Measurements from ENCODE around the gene PTH1R. TPM values are rescaled to one million over a fixed set of nuclear protein-coding genes. Genes with fewer than 3 reads are reported as not detected.
"Not testable (repeated sequence)": the region's sequence is repeated elsewhere in the genome, so short reads cannot be mapped to it uniquely, and the experiment has no call there.

The PTH1R gene
- polyA plus RNA-seq, 3 donors: not detected

DNA sequence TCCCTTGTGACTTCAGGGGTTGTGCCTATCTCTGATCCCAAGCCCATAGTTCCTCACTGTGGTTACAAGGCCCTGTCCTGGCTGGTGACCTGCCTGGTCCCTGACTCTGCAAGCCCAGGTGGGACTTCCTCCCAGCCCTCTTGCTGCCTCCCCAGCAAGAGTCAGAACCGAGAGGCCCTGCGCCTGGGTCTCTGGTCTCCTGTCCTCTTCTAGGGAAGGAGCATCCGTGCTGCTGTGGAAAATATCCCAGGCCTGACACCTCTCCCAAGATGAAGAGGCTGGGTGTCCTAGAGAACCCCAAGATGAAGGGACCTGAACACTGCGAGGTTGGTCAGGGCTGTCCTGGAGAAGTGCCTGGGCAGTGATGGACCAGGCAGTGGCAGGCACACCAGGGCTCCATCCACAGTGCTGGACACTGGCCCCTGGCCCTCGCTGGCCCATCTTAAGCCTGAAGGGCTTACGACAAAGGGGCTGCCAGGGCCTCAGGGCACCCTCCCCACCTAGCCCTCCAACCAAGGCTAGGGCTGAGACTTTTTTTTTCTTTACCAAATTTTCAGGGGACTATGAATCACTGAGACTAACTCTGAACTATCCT, 32.7 kb downstream of the PTH1R start:
- TF ChIP-seq, protein P1, sequence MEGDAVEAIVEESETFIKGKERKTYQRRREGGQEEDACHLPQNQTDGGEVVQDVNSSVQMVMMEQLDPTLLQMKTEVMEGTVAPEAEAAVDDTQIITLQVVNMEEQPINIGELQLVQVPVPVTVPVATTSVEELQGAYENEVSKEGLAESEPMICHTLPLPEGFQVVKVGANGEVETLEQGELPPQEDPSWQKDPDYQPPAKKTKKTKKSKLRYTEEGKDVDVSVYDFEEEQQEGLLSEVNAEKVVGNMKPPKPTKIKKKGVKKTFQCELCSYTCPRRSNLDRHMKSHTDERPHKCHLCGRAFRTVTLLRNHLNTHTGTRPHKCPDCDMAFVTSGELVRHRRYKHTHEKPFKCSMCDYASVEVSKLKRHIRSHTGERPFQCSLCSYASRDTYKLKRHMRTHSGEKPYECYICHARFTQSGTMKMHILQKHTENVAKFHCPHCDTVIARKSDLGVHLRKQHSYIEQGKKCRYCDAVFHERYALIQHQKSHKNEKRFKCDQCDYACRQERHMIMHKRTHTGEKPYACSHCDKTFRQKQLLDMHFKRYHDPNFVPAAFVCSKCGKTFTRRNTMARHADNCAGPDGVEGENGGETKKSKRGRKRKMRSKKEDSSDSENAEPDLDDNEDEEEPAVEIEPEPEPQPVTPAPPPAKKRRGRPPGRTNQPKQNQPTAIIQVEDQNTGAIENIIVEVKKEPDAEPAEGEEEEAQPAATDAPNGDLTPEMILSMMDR (IDR thresholded peaks at IDR 0.05): no peak
- intact Hi-C loops (cut with micrococcal nuclease): no loop called here
- H4K20me1 ChIP-seq (ENCODE audit: insufficient read depth, low read length): no peaks in the 10 kb centered on the region
- no peak overlapping the region for H2AFZ ChIP-seq (ENCODE audit: insufficient read depth, low read depth, low read length, poor library complexity, severe bottlenecking)
- no peak overlapping the region for H3K4me2 ChIP-seq (replicated peaks; ENCODE audit: extremely low read depth, low read length, poor library complexity, severe bottlenecking)
- peaks cover 0 to 3% of the 10 kb centered on the region in 2 donors for H3K27me3 ChIP-seq (ENCODE audit: control insufficient read depth in 2 of 2, insufficient read depth in 2 of 2, low read length in 2 of 2)
- Mint-ChIP-seq H3K4me1 (peaks cover 8% of the 10 kb centered on the region), H3K27ac (no peak overlapping the region), H3K36me3 (peaks cover 6 to 13% of the 10 kb centered on the region in 2 donors), H3K4me3 (no peak overlapping the region), H3K9me3 (peaks cover 0 to 1% (median 0%) of the 10 kb centered on the region in 7 donors), H3K27me3 (ENCODE audit: low read depth in 3 of 3) (peaks cover 0 to 4% (median 2%) of the 10 kb centered on the region in 3 donors)
- H3K9me3 ChIP-seq (replicated peaks in 1 of 2; ENCODE audit: control insufficient read depth in 1 of 2, insufficient read depth in 1 of 2, low read length in 2 of 2): no peaks in the 10 kb centered on the region
- H3K4me3 ChIP-seq (replicated peaks in 1 of 3; ENCODE audit: low read depth in 2 of 3, low read length in 3 of 3): no peak overlapping the region
- H3K4me1 ChIP-seq (ENCODE audit: control insufficient read depth in 1 of 2, insufficient read depth in 2 of 2, low read length in 2 of 2): peaks cover 5 to 12% of the 10 kb centered on the region in 2 donors
- no peak overlapping the region for H3K9ac ChIP-seq (ENCODE audit: insufficient read depth, low read length, poor library complexity, severe bottlenecking)
- H3K27ac ChIP-seq (ENCODE audit: low read depth in 1 of 2, low read length in 2 of 2): no peak overlapping the region
- H3K36me3 ChIP-seq (replicated peaks in 1 of 2; ENCODE audit: control insufficient read depth in 1 of 2, insufficient read depth in 2 of 2, low read length in 2 of 2): peaks cover 0 to 9% of the 10 kb centered on the region in 2 donors
- no peaks in the 10 kb centered on the region for H3K79me2 ChIP-seq (ENCODE audit: insufficient read depth, low read length)
- DNase-seq: no peak
- 88% methylated on average over 6 of the region's 6 CpGs for WGBS (ENCODE audit: insufficient coverage)

DNA sequence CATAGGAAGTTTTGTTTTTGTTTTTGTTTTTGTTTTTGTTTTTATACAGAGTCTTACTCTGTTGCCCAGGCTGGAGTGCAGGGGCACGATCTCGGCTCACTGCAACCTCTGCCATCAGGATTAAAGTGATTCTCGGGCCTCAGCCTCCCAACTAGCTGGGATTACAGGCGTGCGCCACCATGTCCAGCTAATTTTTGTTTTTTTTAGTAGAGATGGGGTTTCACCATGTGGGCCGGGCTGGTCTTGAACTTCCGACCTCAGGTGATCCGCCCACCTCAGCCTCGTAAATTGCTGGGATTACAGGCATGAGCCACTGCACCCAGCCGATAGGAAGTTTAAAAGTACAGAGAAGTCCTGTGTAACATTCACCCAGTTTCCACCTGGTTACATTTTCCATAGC, 33.4 kb downstream of the PTH1R start:
- H3K27ac ChIP-seq (ENCODE audit: low read depth in 1 of 2, low read length in 2 of 2); H3K27ac Mint-ChIP-seq; H3K4me3 ChIP-seq (replicated peaks in 1 of 3; ENCODE audit: low read depth in 2 of 3, low read length in 3 of 3); H3K4me3 Mint-ChIP-seq; H3K9me3 Mint-ChIP-seq; H3K9ac ChIP-seq (ENCODE audit: insufficient read depth, low read length, poor library complexity, severe bottlenecking); H2AFZ ChIP-seq (ENCODE audit: insufficient read depth, low read depth, low read length, poor library complexity, severe bottlenecking); H3K9me3 ChIP-seq (replicated peaks in 1 of 2; ENCODE audit: control insufficient read depth in 1 of 2, insufficient read depth in 1 of 2, low read length in 2 of 2); H4K20me1 ChIP-seq (ENCODE audit: insufficient read depth, low read length); H3K27me3 Mint-ChIP-seq (ENCODE audit: low read depth in 3 of 3); DNase-seq; H3K27me3 ChIP-seq (ENCODE audit: control insufficient read depth in 2 of 2, insufficient read depth in 2 of 2, low read length in 2 of 2); H3K4me2 ChIP-seq (replicated peaks; ENCODE audit: extremely low read depth, low read length, poor library complexity, severe bottlenecking); intact Hi-C loops (cut with micrococcal nuclease); H3K79me2 ChIP-seq (ENCODE audit: insufficient read depth, low read length); H3K4me1 Mint-ChIP-seq: not testable (repeated sequence)
- H3K36me3 Mint-ChIP-seq: peaks cover 13 to 19% of the 10 kb centered on the region in 2 donors
- Histone ChIP-seq H3K36me3 (replicated peaks in 1 of 2; ENCODE audit: control insufficient read depth in 1 of 2, insufficient read depth in 2 of 2, low read length in 2 of 2) (peaks cover 0 to 15% of the 10 kb centered on the region in 2 donors), H3K4me1 (ENCODE audit: control insufficient read depth in 1 of 2, insufficient read depth in 2 of 2, low read length in 2 of 2) (peaks cover 5 to 12% of the 10 kb centered on the region in 2 donors)
- WGBS (ENCODE audit: insufficient coverage): 97% methylated on average over 5 of the region's 10 CpGs
